GM19455 (cell line): Measurements from ENCODE around the gene TAF13.
"Not testable (repeated sequence)": the region's sequence is repeated elsewhere in the genome, so short reads cannot be mapped to it uniquely, and the experiment has no call there.

Experiments
- ATAC-seq: cut with Tn5 transposase; IDR thresholded peaks from one replicate; pipeline ENCODE4 v1.9.1; 2021; ENCODE audit not compliant: unreplicated experiment

TAF13 gene

GRCh38 chr1:109091839-109092193 is 16.0 kb upstream of the TAF13 start:
- no peak for ATAC-seq

- peak; percentile 47 for ATAC-seq
Measured at GRCh38 chr1:109091078-109091838, 15.5 kb upstream of the TAF13 start.

GRCh38 chr1:109090196-109091077 is 14.6 kb upstream of the TAF13 start, which contains the start of gene TMEM167B:
Gene TMEM167B (plus strand): TSS chr1:109090764. CDS start chr1:109090873, 109 bp downstream.
- peak; percentile 94 for ATAC-seq

GRCh38 chr1:109089242-109090015 is 13.6 kb upstream of the TAF13 start:
- no peak for ATAC-seq

GRCh38 chr1:109084563-109085517 is 9.0 kb upstream of the TAF13 start:
- ATAC-seq, result no peak

GRCh38 chr1:109083923-109084322 is 8.1 kb upstream of the TAF13 start:
- no peak for ATAC-seq

GRCh38 chr1:109083501-109083900 is 7.7 kb upstream of the TAF13 start:
- no peak for ATAC-seq

- ATAC-seq, result no peak
Measured at GRCh38 chr1:109080441-109081082, 4.8 kb upstream of the TAF13 start.

- ATAC-seq, result no peak
Measured at GRCh38 chr1:109079240-109079622, 3.4 kb upstream of the TAF13 start.

GRCh38 chr1:109078317-109078716 is 2.5 kb upstream of the TAF13 start:
- ATAC-seq, result no peak

- ATAC-seq, result no peak
Measured at GRCh38 chr1:109069294-109069693, 6.5 kb downstream of the TAF13 start.

- no peak for ATAC-seq
Measured at GRCh38 chr1:109067883-109068282, 7.9 kb downstream of the TAF13 start.

GRCh38 chr1:109065137-109065536 is 10.7 kb downstream of the TAF13 start:
- ATAC-seq, result no peak

- no peak for ATAC-seq
Measured at GRCh38 chr1:109061183-109061582, 14.6 kb downstream of the TAF13 start.

GRCh38 chr1:109060707-109061106 is 15.1 kb downstream of the TAF13 start:
- ATAC-seq, result no peak

GRCh38 chr1:109059026-109059425 is 16.8 kb downstream of the TAF13 start:
- ATAC-seq, result no peak

- no peak for ATAC-seq
Measured at GRCh38 chr1:109056064-109056463, 19.7 kb downstream of the TAF13 start.

GRCh38 chr1:109052145-109052544 is 23.7 kb downstream of the TAF13 start:
- not testable (repeated sequence) for ATAC-seq

- ATAC-seq, result no peak
Measured at GRCh38 chr1:109050228-109050995, 25.4 kb downstream of the TAF13 start.
